WTC11 (cell line): ENCODE data around the gene GYPA.

Source experiments
- ELF4 ChIP-seq: sonication (generic); formaldehyde crosslinking; IDR thresholded peaks from 2 replicates; pipeline ENCODE4 v1.8.1; 2022; ENCODE audit warnings: low read depth, mild to moderate bottlenecking, moderate library complexity, missing genetic modification reagents
- RELA ChIP-seq: sonication (generic); formaldehyde crosslinking; IDR thresholded peaks from 2 replicates; pipeline ENCODE4 v1.8.1; 2022; ENCODE audit warnings: missing genetic modification reagents, mild to moderate bottlenecking, borderline replicate concordance

- TF ChIP-seq ELF4 (CRISPR knock-in tag) (no peak), RELA (CRISPR knock-in tag) (no peak)
Observed at GRCh38 chr4:144113546-144113945, 27.0 kb downstream of the GYPA start.
